Measurements from ENCODE around the gene LIPK.

The LIPK gene

DNA sequence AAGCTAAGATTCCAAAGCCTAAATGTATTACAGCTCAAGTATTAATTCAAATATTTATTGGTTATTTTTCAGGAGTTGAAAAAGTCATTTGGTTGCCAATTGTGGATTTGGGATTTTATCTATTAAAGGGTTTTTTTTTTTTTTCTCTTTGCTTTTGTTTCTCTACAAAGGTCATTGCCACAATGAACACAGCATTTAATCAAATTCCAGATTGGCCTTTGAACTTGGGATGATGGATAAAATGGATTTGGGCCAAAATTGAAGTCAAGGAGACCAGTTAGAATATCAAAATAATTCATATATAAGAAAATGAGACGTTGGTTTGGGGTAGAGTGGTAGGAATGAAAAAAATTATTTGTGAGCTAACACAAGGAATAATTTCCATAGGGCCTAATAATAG lies 63.3 kb downstream of the LIPK start:
- Mint-ChIP-seq H3K9me3 (peaks cover 9% of the 10 kb centered on the region), H3K4me3 (no peak overlapping the region), H3K27me3 (ENCODE audit: low read depth) (no peaks in the 10 kb centered on the region), H3K4me1 (no peaks in the 10 kb centered on the region), H3K27ac (no peak overlapping the region), H3K36me3 (ENCODE audit: low read depth) (no peaks in the 10 kb centered on the region)
- TF ChIP-seq, protein P1, sequence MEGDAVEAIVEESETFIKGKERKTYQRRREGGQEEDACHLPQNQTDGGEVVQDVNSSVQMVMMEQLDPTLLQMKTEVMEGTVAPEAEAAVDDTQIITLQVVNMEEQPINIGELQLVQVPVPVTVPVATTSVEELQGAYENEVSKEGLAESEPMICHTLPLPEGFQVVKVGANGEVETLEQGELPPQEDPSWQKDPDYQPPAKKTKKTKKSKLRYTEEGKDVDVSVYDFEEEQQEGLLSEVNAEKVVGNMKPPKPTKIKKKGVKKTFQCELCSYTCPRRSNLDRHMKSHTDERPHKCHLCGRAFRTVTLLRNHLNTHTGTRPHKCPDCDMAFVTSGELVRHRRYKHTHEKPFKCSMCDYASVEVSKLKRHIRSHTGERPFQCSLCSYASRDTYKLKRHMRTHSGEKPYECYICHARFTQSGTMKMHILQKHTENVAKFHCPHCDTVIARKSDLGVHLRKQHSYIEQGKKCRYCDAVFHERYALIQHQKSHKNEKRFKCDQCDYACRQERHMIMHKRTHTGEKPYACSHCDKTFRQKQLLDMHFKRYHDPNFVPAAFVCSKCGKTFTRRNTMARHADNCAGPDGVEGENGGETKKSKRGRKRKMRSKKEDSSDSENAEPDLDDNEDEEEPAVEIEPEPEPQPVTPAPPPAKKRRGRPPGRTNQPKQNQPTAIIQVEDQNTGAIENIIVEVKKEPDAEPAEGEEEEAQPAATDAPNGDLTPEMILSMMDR (IDR thresholded peaks at IDR 0.05; ENCODE audit: unreplicated experiment in 3 of 3): no peak

DNA sequence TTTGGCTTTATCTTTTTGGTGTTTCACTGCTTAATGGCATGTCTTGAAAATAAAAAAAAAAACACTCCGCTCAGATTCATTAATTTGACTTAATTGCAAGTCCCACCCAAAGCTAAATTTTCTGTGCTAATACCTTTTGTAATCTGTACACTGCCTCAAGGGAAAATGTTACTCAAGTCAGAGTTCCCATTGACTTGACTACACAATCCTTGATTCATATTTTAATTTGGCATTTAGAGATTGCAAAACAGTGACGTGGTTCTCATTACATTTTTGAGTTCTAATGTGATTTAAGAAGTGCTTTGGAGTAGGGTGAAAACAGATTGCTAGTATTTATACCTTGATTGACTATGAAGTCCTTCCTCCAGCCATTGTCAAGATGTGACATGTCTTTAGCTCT lies 75.2 kb downstream of the LIPK start:
- Mint-ChIP-seq H3K27ac (no peak overlapping the region), H3K27me3 (ENCODE audit: low read depth) (no peaks in the 10 kb centered on the region)
- TF ChIP-seq, protein P1 (IDR thresholded peaks at IDR 0.05; ENCODE audit: unreplicated experiment in 3 of 3): no peak

DNA sequence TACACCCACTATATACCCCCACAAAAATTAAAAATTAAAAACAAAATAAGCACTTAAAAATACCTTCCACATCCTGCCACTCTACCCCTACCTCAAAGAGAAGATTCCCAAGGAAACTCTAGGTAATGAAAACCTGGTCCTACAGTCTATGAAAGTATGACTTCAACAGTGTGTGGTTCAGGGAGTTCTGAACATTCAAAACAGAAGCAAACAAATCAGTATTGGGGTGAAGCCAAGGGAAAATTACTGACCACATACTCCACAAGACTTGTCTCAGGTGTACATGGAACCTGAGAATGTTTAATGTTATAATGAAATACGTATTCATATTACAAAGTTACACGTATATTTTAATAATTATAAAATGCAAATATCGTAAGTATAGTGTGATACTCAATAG lies 76.2 kb downstream of the LIPK start:
- no peak overlapping the region for H3K27ac Mint-ChIP-seq
- TF ChIP-seq, protein P1 (IDR thresholded peaks at IDR 0.05; ENCODE audit: unreplicated experiment in 3 of 3): no peak
- H3K4me3 Mint-ChIP-seq: no peak overlapping the region
- no peaks in the 10 kb centered on the region for H3K9me3 Mint-ChIP-seq
- H3K36me3 Mint-ChIP-seq (ENCODE audit: low read depth): no peaks in the 10 kb centered on the region
- H3K27me3 Mint-ChIP-seq (ENCODE audit: low read depth): no peaks in the 10 kb centered on the region
- H3K4me1 Mint-ChIP-seq: no peaks in the 10 kb centered on the region

More for the DNA sequence above, 75.2 kb downstream of the LIPK start:
- no peaks in the 10 kb centered on the region for H3K36me3 Mint-ChIP-seq (ENCODE audit: low read depth)
- H3K4me1 Mint-ChIP-seq: no peaks in the 10 kb centered on the region
- no peaks in the 10 kb centered on the region for H3K9me3 Mint-ChIP-seq
- H3K4me3 Mint-ChIP-seq: no peak overlapping the region

DNA sequence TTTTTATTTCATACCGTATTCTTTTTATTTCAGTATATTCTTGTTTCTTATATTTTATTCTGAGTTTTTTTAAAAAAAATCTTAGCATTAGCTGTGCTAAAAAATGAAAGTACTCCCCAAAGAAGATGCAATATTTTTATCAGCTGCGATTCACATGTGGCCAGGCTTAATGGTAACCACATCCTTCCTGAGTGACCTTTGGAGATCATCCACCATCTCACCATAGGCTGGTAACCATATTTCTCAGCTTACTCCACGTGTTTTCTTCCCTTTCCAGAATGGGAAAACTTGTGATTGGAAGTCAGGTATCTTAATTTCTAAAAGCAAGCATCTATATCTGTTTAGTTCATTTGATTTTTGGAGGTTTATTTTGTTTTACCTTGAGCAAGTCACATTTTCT lies 77.7 kb downstream of the LIPK start:
- TF ChIP-seq, protein P1 (IDR thresholded peaks at IDR 0.05; ENCODE audit: unreplicated experiment in 3 of 3): no peak
- Mint-ChIP-seq H3K9me3 (no peaks in the 10 kb centered on the region), H3K36me3 (ENCODE audit: low read depth) (no peaks in the 10 kb centered on the region), H3K27me3 (ENCODE audit: low read depth) (no peaks in the 10 kb centered on the region), H3K27ac (no peak overlapping the region), H3K4me1 (no peaks in the 10 kb centered on the region), H3K4me3 (no peak overlapping the region)

DNA sequence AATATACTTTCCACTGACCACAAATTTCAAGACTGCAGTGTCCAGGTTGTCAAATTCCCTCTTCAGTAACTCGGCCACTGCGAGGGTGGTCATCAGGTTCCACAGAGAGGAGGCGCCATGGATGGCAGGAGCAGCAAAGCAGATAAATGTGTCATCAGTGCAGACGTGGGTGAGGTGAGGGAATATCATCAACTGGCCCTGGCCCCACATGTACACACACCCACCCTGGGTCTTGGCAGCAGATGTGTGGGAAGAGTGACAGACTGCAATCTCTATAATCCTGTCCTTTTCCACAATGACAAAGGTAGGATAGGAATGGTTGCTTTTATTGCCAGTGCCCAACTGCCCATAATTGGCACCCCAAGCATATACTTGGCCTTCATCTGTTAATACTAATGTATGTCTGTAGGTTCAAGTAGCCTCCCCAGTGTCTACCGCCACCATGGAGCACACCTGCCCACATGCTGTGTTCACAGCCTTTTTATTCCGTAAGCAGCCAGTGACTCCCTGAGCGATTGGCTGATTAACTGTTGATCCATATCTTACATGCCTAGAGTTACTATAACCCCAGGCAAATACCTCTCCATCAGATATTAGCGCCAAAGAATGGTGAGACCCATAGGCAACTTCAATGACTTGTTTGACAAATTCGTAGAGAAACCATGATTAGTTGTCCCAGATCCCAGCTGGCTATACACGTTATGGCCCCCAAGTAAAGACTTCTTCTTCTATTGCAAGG lies 80.2 kb downstream of the LIPK start:
- Mint-ChIP-seq H3K27ac (no peak overlapping the region), H3K4me3 (no peak overlapping the region), H3K9me3 (no peaks in the 10 kb centered on the region), H3K27me3 (ENCODE audit: low read depth) (no peaks in the 10 kb centered on the region), H3K36me3 (ENCODE audit: low read depth) (no peaks in the 10 kb centered on the region), H3K4me1 (no peaks in the 10 kb centered on the region)
- TF ChIP-seq, protein P1 (IDR thresholded peaks at IDR 0.05; ENCODE audit: unreplicated experiment in 3 of 3): no peak

DNA sequence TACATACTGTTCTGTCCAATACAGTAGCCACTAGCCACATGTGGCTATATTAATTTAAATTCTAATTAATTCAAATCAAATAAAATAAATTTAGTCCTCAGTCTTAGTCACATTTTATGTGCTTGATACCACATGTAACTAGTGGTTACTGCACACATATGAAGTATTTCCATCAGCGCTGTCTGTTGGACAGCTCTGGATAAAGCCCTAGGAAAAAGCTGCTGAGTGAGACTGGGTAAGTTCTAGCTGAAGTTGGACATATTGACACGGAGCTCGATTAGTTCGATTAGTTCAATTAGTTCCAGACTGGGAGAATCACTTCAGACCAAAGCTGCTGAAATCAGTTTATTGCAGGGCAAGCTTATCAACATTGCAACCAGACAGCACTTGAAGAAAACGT lies 81.4 kb downstream of the LIPK start:
- Mint-ChIP-seq H3K9me3 (no peaks in the 10 kb centered on the region), H3K27ac (no peak overlapping the region), H3K36me3 (ENCODE audit: low read depth) (no peaks in the 10 kb centered on the region), H3K4me1 (no peaks in the 10 kb centered on the region), H3K4me3 (no peak overlapping the region), H3K27me3 (ENCODE audit: low read depth) (no peaks in the 10 kb centered on the region)
- TF ChIP-seq, protein P1 (IDR thresholded peaks at IDR 0.05; ENCODE audit: unreplicated experiment in 3 of 3): no peak

All from nephron (organoid).